ENCODE results near the gene OR2G3.

OR2G3 gene

GRCh38 chr1:247605286-247605685, at the start of gene OR2G3:
OR2G3 (plus strand) TSS chr1:247605586; CDS start chr1:247605586, 0 bp downstream.
- DNase-seq (ENCODE audit: low read depth in 2 of 2, low spot score in 1 of 2), result no peak

- DNase-seq (ENCODE audit: low read depth in 2 of 2, low spot score in 1 of 2), result no peak
Observed at GRCh38 chr1:247557926-247558674, 47.3 kb upstream of the OR2G3 start.

GRCh38 chr1:247561711-247562110, 43.7 kb upstream of the OR2G3 start:
- DNase-seq (ENCODE audit: low read depth in 2 of 2, low spot score in 1 of 2), result no peak

GRCh38 chr1:247562198-247562597, 43.2 kb upstream of the OR2G3 start:
- no peak for DNase-seq (ENCODE audit: low read depth in 2 of 2, low spot score in 1 of 2)

GRCh38 chr1:247574236-247574635, 31.1 kb upstream of the OR2G3 start:
- DNase-seq (ENCODE audit: low read depth in 2 of 2, low spot score in 1 of 2), result no peak

GRCh38 chr1:247574664-247575063, 30.7 kb upstream of the OR2G3 start:
- no peak for DNase-seq (ENCODE audit: low read depth in 2 of 2, low spot score in 1 of 2)

GRCh38 chr1:247576514-247576913, 28.9 kb upstream of the OR2G3 start:
- DNase-seq (ENCODE audit: low read depth in 2 of 2, low spot score in 1 of 2), result no peak

GRCh38 chr1:247578946-247579460, 26.4 kb upstream of the OR2G3 start:
- DNase-seq (ENCODE audit: low read depth in 2 of 2, low spot score in 1 of 2), result no peak

- no peak for DNase-seq (ENCODE audit: low read depth in 2 of 2, low spot score in 1 of 2)
Observed at GRCh38 chr1:247588060-247588459, 17.3 kb upstream of the OR2G3 start, which contains the start of gene OR2G2. OR2G2 (plus strand) TSS chr1:247588360; CDS start chr1:247588360, 0 bp downstream.

- no peak for DNase-seq (ENCODE audit: low read depth in 2 of 2, low spot score in 1 of 2)
Observed at GRCh38 chr1:247613405-247613804, 8.0 kb downstream of the OR2G3 start.

- no peak for DNase-seq (ENCODE audit: low read depth in 2 of 2, low spot score in 1 of 2)
Observed at GRCh38 chr1:247614625-247615024, 9.2 kb downstream of the OR2G3 start.

- no peak for DNase-seq (ENCODE audit: low read depth in 2 of 2, low spot score in 1 of 2)
Observed at GRCh38 chr1:247627951-247628350, 22.6 kb downstream of the OR2G3 start.

GRCh38 chr1:247638011-247638410, 32.6 kb downstream of the OR2G3 start:
- DNase-seq (ENCODE audit: low read depth in 2 of 2, low spot score in 1 of 2), result no peak

GRCh38 chr1:247638781-247639180, 33.4 kb downstream of the OR2G3 start:
- DNase-seq (ENCODE audit: low read depth in 2 of 2, low spot score in 1 of 2), result no peak

GRCh38 chr1:247639381-247639981, 34.1 kb downstream of the OR2G3 start:
- no peak for DNase-seq (ENCODE audit: low read depth in 2 of 2, low spot score in 1 of 2)

GRCh38 chr1:247642742-247643141, 37.4 kb downstream of the OR2G3 start:
- DNase-seq (ENCODE audit: low read depth in 2 of 2, low spot score in 1 of 2), result no peak

GRCh38 chr1:247646867-247647266, 41.5 kb downstream of the OR2G3 start:
- no peak for DNase-seq (ENCODE audit: low read depth in 2 of 2, low spot score in 1 of 2)

- DNase-seq (ENCODE audit: low read depth in 2 of 2, low spot score in 1 of 2), result no peak
Observed at GRCh38 chr1:247647864-247648263, 42.5 kb downstream of the OR2G3 start.

- DNase-seq (ENCODE audit: low read depth in 2 of 2, low spot score in 1 of 2), result no peak
Observed at GRCh38 chr1:247653040-247653439, 47.7 kb downstream of the OR2G3 start.
